B cell (primary cell): Measurements from ENCODE around the gene DBP. TPM values are rescaled to one million over a fixed set of nuclear protein-coding genes. Genes with fewer than 3 reads are reported as not detected.
"Not testable (repeated sequence)": the region's sequence is repeated elsewhere in the genome, so short reads cannot be mapped to it uniquely, and the experiment has no call there.

Source experiments
- ATAC-seq: fragments of 200-7000 bp; cut with Tn5 transposase; one replicate; pipeline ENCODE4 v1.10.0; 2021; ENCODE audit warnings: low read depth, mild to moderate bottlenecking, moderate number of reproducible peaks, moderate library complexity
- CTCF ChIA-PET: fragments of 350-600 bp; sonication (Branson Sonifier 250); formaldehyde crosslinking; loops from one replicate; lab custom pipeline; 2021; ENCODE audit warnings: antibody characterized with exemption, inconsistent platforms; lab: Charles Lee
- POLR2A ChIA-PET: fragments of 350-600 bp; sonication (Branson Sonifier 250); formaldehyde crosslinking; loops from one replicate; lab custom pipeline; 2021; ENCODE audit warnings: antibody characterized with exemption; lab: Charles Lee
- DNase-seq: peaks from one replicate; pipeline ENCODE4 v3.0.0; 2013
- H2AFZ ChIP-seq: 2 replicates; pipeline ENCODE4 v1.6.1; 2012; ENCODE audit warnings: mild to moderate bottlenecking, low read depth, low read length; ENCODE audit not compliant: insufficient read depth, poor library complexity, severe bottlenecking
- H3K27ac ChIP-seq, 2 donors: 1 replicate in 1 of 2; 2 replicates in 1 of 2; pipeline ENCODE4 v1.5.1; 2012 to 2013; ENCODE audit warnings: low read length in 2 of 2, mild to moderate bottlenecking in 2 of 2, moderate library complexity in 1 of 2
- H3K27me3 ChIP-seq, 4 experiments: fragments of 200-600 bp in 1 of 4; sonication (generic) in 1 of 4; replicated peaks in 1 of 4; 1 replicate in 2 of 4; 2 replicates in 2 of 4; pipeline versions ENCODE4 v1.6.1 to v1.7.0; 2013 to 2016; ENCODE audit warnings: low read length in 3 of 4, mild to moderate bottlenecking in 2 of 4, mixed read lengths in 1 of 4, moderate library complexity in 1 of 4; ENCODE audit not compliant: insufficient read depth in 4 of 4, control insufficient read depth in 3 of 4; ENCODE audit errors: control extremely low read depth in 1 of 4
- H3K36me3 ChIP-seq, 2 experiments: replicated peaks in 1 of 2; 1 replicate in 1 of 2; 2 replicates in 1 of 2; pipeline versions ENCODE4 v1.6.1 to v1.7.1; 2013; ENCODE audit warnings: low read length in 1 of 2; ENCODE audit not compliant: insufficient read depth in 2 of 2, control insufficient read depth in 1 of 2; ENCODE audit errors: control extremely low read depth in 1 of 2, extremely low read depth in 1 of 2
- H3K4me1 ChIP-seq, 2 donors: fragments of 200-600 bp in 1 of 2; sonication (generic) in 1 of 2; 1 replicate in 1 of 2; 2 replicates in 1 of 2; pipeline versions ENCODE4 v1.5.1 to v1.6.1; 2013 to 2017; ENCODE audit warnings: low read length in 2 of 2; ENCODE audit not compliant: control insufficient read depth in 2 of 2, insufficient read depth in 2 of 2
- H3K4me2 ChIP-seq: replicated peaks from 2 replicates; pipeline ENCODE3; 2012; ENCODE audit warnings: mild to moderate bottlenecking, low read depth, low read length; ENCODE audit not compliant: poor library complexity, severe bottlenecking
- H3K4me3 ChIP-seq, 5 experiments: fragments of 200-600 bp in 1 of 5; sonication (generic) in 1 of 5; 1 replicate in 3 of 5; 2 replicates in 2 of 5; pipeline versions ENCODE4 v1.5.1 to v1.7.0; 2011 to 2016; ENCODE audit warnings: low read length in 4 of 5, mild to moderate bottlenecking in 4 of 5, low read depth in 2 of 5, control low read depth in 1 of 5, moderate library complexity in 1 of 5; ENCODE audit not compliant: insufficient read depth in 1 of 5; ENCODE audit errors: control extremely low read depth in 1 of 5, extremely low read depth in 1 of 5
- H3K79me2 ChIP-seq: fragments of 200-600 bp; sonication (generic); one replicate; pipeline ENCODE4 v1.6.0; 2016; ENCODE audit warnings: low read length; ENCODE audit not compliant: control insufficient read depth, insufficient read depth
- H3K9ac ChIP-seq: fragments of 200-600 bp; sonication (generic); 2 replicates; pipeline ENCODE4 v1.6.1; 2017; ENCODE audit warnings: mild to moderate bottlenecking, low read length, moderate library complexity
- H3K9me3 ChIP-seq, 3 donors: one replicate each; pipeline versions ENCODE4 v1.6.1 to v1.7.1; 2013; ENCODE audit warnings: low read length in 2 of 3; ENCODE audit not compliant: control insufficient read depth in 2 of 3, insufficient read depth in 1 of 3; ENCODE audit errors: control extremely low read depth in 1 of 3
- H4K20me1 ChIP-seq: 2 replicates; pipeline ENCODE4 v1.6.0; 2012; ENCODE audit warnings: mild to moderate bottlenecking, low read length; ENCODE audit not compliant: insufficient read depth, control insufficient read depth, poor library complexity, severe bottlenecking
- H3K27ac Mint-ChIP-seq: one replicate; pipeline ENCODE4 v1.8.0; 2021; ENCODE audit warnings: mixed read lengths
- H3K27me3 Mint-ChIP-seq: one replicate; pipeline ENCODE4 v1.8.0; 2021; ENCODE audit warnings: mixed read lengths
- H3K4me1 Mint-ChIP-seq: one replicate; pipeline ENCODE4 v1.8.0; 2021; ENCODE audit warnings: mixed read lengths
- H3K4me3 Mint-ChIP-seq: one replicate; pipeline ENCODE4 v1.8.0; 2021; ENCODE audit warnings: mixed read lengths
- H3K9me3 Mint-ChIP-seq: one replicate; pipeline ENCODE4 v1.8.0; 2022; ENCODE audit warnings: mixed read lengths; ENCODE audit not compliant: insufficient read depth
- EZH2 ChIP-seq: IDR thresholded peaks from 2 replicates; pipeline ENCODE4 v1.6.1; 2012; ENCODE audit warnings: borderline replicate concordance, low read depth, mild to moderate bottlenecking, moderate library complexity, low read length; ENCODE audit not compliant: insufficient read depth, poor library complexity, severe bottlenecking
- WGBS: methylation state at CpG from one replicate; pipeline ENCODE4 v1.1.5; 2013; ENCODE audit warnings: missing lambda C conversion rate; ENCODE audit not compliant: insufficient coverage; 5-methylcytosine and 5-hydroxymethylcytosine counted together
- intact Hi-C: fragments of 100-400 bp; cut with micrococcal nuclease; formaldehyde crosslinking; loops from one replicate; pipeline ENCODE4 v1.10.0; 2022
- polyA plus RNA-seq: library from polyadenylated mRNA; depleted of rRNA; stranded (reverse); fragments of >200 nt; gene quantifications from 2 replicates; pipeline ENCODE4 v1.2.3, GENCODE V29; 2012
- total RNA-seq, 2 donors: library from RNA; stranded (reverse); fragments of 120-200 nt in 1 of 2; gene quantifications; 1 replicate in 1 of 2; 2 replicates in 1 of 2; pipeline versions ENCODE4 v1.2.3 to v1.2.4, GENCODE V29; 2013 to 2022
- TF ChIP-seq, protein P1 (sequence below): fragments of 200-600 bp; IDR thresholded peaks from one replicate; pipeline ENCODE4 v1.8.0; 2022; ENCODE audit warnings: antibody characterized with exemption, mild to moderate bottlenecking

Gene DBP
- total and polyA plus RNA-seq, 2 donors (not counting 1 experiment from before 2014, with no cell fraction given), result 23.5 to 33.0 TPM

DNA sequence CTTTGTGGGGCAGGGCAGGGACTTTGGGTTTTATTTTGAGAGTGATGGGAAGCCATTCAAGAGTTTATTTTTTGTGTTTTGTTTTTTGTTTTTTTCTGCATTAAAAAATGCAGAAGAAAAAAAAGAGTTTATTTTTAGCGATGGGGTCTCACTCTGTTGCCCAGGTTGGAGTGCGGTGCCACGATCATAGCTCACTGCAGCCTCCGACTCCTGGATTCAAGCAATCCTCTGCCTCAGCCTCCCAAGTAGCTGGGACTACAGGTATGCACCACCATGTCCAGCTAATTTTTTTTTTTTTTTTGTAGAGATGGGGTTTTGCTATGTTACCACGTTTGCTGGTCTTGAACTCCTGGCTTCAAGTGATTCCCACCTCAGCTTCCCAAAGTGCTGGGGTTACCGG, 21.3 kb upstream of the DBP start:
- Histone ChIP-seq H3K36me3 (no peaks in the 10 kb centered on the region), H4K20me1 (no peaks in the 10 kb centered on the region), H2AFZ (no peak overlapping the region), H3K4me1 (peaks cover 8 to 19% of the 10 kb centered on the region in 2 donors), H3K9ac (no peak overlapping the region), H3K79me2 (no peaks in the 10 kb centered on the region), H3K4me2 (no peak overlapping the region), H3K9me3 (no peaks in the 10 kb centered on the region), H3K27me3 (no peaks in the 10 kb centered on the region), H3K27ac (no peak overlapping the region), H3K4me3 (no peak overlapping the region)
- TF ChIP-seq EZH2, result no peak
- TF ChIP-seq, protein P1, sequence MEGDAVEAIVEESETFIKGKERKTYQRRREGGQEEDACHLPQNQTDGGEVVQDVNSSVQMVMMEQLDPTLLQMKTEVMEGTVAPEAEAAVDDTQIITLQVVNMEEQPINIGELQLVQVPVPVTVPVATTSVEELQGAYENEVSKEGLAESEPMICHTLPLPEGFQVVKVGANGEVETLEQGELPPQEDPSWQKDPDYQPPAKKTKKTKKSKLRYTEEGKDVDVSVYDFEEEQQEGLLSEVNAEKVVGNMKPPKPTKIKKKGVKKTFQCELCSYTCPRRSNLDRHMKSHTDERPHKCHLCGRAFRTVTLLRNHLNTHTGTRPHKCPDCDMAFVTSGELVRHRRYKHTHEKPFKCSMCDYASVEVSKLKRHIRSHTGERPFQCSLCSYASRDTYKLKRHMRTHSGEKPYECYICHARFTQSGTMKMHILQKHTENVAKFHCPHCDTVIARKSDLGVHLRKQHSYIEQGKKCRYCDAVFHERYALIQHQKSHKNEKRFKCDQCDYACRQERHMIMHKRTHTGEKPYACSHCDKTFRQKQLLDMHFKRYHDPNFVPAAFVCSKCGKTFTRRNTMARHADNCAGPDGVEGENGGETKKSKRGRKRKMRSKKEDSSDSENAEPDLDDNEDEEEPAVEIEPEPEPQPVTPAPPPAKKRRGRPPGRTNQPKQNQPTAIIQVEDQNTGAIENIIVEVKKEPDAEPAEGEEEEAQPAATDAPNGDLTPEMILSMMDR, result no peak
- H3K9me3 Mint-ChIP-seq, result no peaks in the 10 kb centered on the region
- no peak overlapping the region for H3K4me3 Mint-ChIP-seq
- no peaks in the 10 kb centered on the region for H3K27me3 Mint-ChIP-seq
- ChIA-PET CTCF (no interaction called here), POLR2A (no interaction called here)
- ATAC-seq (no peak), DNase-seq (no peak)
- H3K4me1 Mint-ChIP-seq, result peaks cover 16% of the 10 kb centered on the region
- H3K27ac Mint-ChIP-seq, result no peak overlapping the region
- intact Hi-C loops, result no loop called here
- WGBS, result 94% methylated on average over 5 of the region's 6 CpGs

DNA sequence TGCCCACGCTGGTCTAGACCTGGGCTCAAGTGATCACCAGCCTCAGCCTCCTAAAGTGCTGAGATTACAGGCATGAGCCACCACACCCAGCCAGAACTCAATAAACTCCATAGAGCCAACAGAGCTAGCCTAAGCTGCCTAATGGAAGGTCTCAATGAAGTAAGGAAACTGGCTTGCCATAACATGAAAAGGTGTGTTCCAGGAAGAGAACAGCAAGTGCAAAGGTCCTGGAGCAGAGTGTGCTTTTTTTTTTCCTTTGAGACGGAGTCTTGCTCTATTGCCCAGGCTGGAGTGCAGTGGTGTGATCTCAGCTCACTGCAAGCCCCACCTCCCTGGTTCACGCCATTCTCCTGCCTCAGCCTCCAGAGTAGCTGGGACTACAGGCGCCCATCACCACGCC, 20.6 kb upstream of the DBP start:
- H3K9ac ChIP-seq, H3K79me2 ChIP-seq, H3K27me3 ChIP-seq, H4K20me1 ChIP-seq, H3K9me3 ChIP-seq, intact Hi-C loops, ATAC-seq, H3K27me3 Mint-ChIP-seq, H3K27ac ChIP-seq, H3K9me3 Mint-ChIP-seq, DNase-seq, H3K4me3 ChIP-seq, H2AFZ ChIP-seq, POLR2A ChIA-PET, H3K27ac Mint-ChIP-seq, H3K4me2 ChIP-seq, H3K4me3 Mint-ChIP-seq, H3K36me3 ChIP-seq: not testable (repeated sequence)
- H3K4me1 ChIP-seq, result peaks cover 8 to 23% of the 10 kb centered on the region in 2 donors
- H3K4me1 Mint-ChIP-seq, result peaks cover 18% of the 10 kb centered on the region
- WGBS, result no CpG with 5 or more reads among the region's 5 CpGs
- CTCF ChIA-PET, result interaction anchor here (1.4 kb wide), 1 partner anchor 17 kb away, joined by 3 read pairs; no protein-coding TSS in a partner anchor
